ENCODE measurements around the gene NDUFV1.
"Not testable (repeated sequence)": the region's sequence is repeated elsewhere in the genome, so short reads cannot be mapped to it uniquely, and the experiment has no call there.

- TF ChIP-seq CTCF (IDR thresholded peaks at IDR 0.05; ENCODE audit: low read depth, low read length, poor library complexity, severe bottlenecking); EZH2phosphoT487 (IDR thresholded peaks at IDR 0.05; ENCODE audit: borderline replicate concordance, low read length): not testable (repeated sequence)
These were observed 9.3 kb upstream of the NDUFV1 start for GRCh38 chr11:67597458-67597857.
